Astrocyte (in vitro differentiated cells and primary cell): Measurements from ENCODE around the gene MAP2K2.

ENCODE experiments used
- CTCF ChIP-seq: IDR thresholded peaks from 2 replicates; pipeline ENCODE4 v1.5.1; 2011; ENCODE audit warnings: low read depth, mild to moderate bottlenecking, inconsistent platforms, low read length, moderate library complexity; ENCODE audit not compliant: insufficient read depth
- EZH2 ChIP-seq: IDR thresholded peaks from 2 replicates; pipeline ENCODE4 v1.6.1; 2012; ENCODE audit warnings: mild to moderate bottlenecking, low read length, inconsistent platforms; ENCODE audit not compliant: insufficient read depth

GRCh38 chr19:4152241-4152998 lies 28.5 kb upstream of the MAP2K2 start:
- TF ChIP-seq CTCF (no peak), EZH2 (no peak)
